Articular chondrocyte of knee joint (primary cell): ENCODE results near the gene C9orf43. TPM values are rescaled to one million over a fixed set of nuclear protein-coding genes. Genes with fewer than 3 reads are reported as not detected.

ENCODE experiments used
- total RNA-seq: library from RNA; depleted of rRNA; stranded (reverse); fragments of >200 nt; gene quantifications from 2 replicates; pipeline ENCODE4 v1.2.3, GENCODE V29; 2012

Gene C9orf43
- 0.43 and 0.52 TPM in 2 replicates for total RNA-seq

DNA sequence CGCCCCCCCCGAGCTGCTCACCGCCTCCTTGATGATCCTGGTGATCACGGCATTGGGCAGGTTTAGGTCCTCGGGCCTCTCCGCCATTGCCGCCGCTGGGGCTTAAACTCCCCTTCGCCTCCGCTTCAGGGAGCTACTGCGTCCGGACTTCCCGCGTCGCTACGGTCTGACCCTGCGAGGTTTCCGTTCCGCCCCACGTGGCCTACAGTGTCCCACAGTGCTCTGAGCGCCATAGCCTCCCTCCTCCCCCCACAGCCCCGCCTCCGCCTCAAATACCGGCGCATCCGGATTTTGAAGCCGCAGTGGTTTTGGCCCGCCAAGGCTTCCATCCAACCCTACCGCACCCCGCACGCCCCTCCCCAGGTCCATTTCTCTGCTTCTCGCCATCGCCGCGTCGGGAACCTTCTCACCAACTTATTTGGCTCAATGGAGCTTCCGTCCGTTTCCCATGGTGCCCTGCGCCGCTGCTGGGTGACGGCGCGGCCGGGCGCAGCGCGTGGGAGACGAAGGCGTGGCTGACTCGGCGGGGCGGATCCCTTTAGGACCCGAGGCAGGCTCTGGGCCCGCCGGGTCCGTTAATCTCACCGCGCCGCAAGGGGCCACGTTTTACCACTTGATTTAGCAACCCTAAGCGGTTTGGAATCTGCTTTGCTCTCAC lies at the start of gene C9orf43, which contains the start of gene POLE3:
C9orf43 (plus strand) TSS at position 541 of the 658 bp plus-strand sequence. CDS start 2,747 bp downstream, outside the sequence.
POLE3 (minus strand) TSS at position 469 of the 658 bp plus-strand sequence; CDS start at position 87, 382 bp downstream.

DNA sequence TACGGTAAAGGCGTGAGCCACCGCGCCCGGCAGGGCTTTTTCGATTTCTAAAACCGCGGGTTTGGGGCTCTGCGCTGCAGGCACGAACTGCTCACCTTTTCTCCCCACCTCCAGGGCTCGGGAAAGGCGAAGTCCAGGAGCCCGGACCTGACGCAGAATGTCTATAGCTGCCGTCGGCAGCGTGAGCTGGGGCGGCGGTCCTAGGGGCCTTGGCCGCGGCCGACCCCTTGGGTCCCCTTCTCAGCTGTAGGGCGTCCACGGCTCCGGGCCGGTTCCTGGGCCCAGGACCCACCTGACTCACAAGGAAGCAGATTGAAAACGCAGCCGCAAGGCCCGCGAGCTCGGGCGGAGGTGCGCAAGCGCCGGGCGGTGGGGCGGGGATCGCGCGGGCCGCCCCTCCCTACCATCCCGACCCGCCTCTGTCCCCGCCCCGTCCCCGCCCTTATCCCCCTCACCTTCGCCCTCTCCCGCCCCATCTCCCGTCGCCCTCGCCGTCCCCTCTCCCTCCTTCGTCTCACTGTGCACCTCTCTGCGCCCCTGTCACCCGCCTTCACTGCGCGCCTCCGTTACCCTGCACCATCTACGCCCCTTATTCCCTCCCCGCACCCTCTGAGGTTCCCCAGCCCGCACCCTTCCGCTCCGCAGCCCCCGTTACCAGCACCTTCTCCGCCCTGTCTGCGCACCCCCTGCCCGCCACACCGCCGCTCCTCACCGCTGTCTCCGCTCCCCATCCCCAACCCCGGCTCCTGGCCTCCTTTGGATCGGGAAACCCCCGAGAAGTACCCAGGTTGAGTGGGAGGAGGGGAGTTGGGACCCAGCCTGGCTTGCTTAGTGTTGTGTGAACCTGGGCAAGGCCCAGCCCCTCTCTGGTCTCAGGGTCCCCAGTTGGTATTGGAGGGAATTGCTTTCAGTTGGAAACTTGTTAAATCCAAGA lies 33.6 kb upstream of the C9orf43 start, which contains the start of gene HDHD3:
HDHD3 (minus strand) TSS at position 353 of the 934 bp plus-strand sequence. CDS start 2,632 bp downstream, outside the sequence.

GRCh38 chr9:113401027-113401792 lies 9.3 kb upstream of the C9orf43 start, which contains the start of gene ALAD:
ALAD (minus strand) TSS chr9:113401284; CDS start chr9:113393559, 7,725 bp downstream.

GRCh38 chr9:113463418-113464285 lies 53.1 kb downstream of the C9orf43 start, which contains the start of gene RGS3:
RGS3 (plus strand) TSS chr9:113463727; CDS start chr9:113463803, 76 bp downstream.

Other genes starting within 250 kb of the C9orf43 start
- 32.9 and 35.5 TPM in 2 replicates for gene FKBP15, start 189.5 kb upstream of the C9orf43 start, total RNA-seq
- gene SLC31A1, start 189.2 kb upstream of the C9orf43 start, total RNA-seq, result 37.4 and 39.3 TPM in 2 replicates
- gene CDC26, start 135.2 kb upstream of the C9orf43 start, total RNA-seq, result 46.4 and 60.4 TPM in 2 replicates
- gene PRPF4, start 135.1 kb upstream of the C9orf43 start, total RNA-seq, result 20.9 and 25.6 TPM in 2 replicates
- not detected in 2 replicates for gene RNF183, start 107.4 kb upstream of the C9orf43 start, total RNA-seq
- gene WDR31, start 70.5 kb upstream of the C9orf43 start, total RNA-seq, result 2.9 and 3.2 TPM in 2 replicates
- gene BSPRY, start 61.2 kb upstream of the C9orf43 start, total RNA-seq, result under 0.01 and 0.11 TPM in 2 replicates
- gene HDHD3, start 33.8 kb upstream of the C9orf43 start, total RNA-seq, result 15.7 and 19.3 TPM in 2 replicates
- 21.3 and 22.9 TPM in 2 replicates for gene ALAD, start 9.5 kb upstream of the C9orf43 start, total RNA-seq
- gene POLE3, start 72 bp upstream of the C9orf43 start, total RNA-seq, result 37.1 and 47.3 TPM in 2 replicates
- 83.4 and 87.5 TPM in 2 replicates for gene RGS3, start 53.0 kb downstream of the C9orf43 start, total RNA-seq